ENCODE measurements around the gene CSNK2A2.

The CSNK2A2 gene

DNA sequence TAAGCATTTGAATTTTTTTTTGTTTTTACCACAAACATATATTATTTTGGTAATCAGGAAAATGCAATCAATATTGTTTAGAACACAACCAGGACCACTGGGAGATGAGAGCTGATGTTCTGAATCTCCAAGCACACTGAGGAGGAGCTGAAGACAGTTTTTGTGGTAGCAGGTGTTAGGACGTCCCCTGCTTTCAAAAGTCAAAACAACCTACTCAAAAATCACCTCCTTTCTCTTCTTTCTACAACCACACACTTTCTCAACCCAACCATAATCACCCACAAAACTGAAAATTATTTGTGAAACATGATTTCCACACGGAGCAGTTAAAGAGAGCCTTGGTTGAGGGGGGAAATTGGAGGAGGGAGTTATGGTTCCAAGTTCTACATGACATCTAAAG lies 42.1 kb downstream of the CSNK2A2 start:
- DNase-seq (ENCODE audit: low read depth, low spot score), result peak; percentile 21

DNA sequence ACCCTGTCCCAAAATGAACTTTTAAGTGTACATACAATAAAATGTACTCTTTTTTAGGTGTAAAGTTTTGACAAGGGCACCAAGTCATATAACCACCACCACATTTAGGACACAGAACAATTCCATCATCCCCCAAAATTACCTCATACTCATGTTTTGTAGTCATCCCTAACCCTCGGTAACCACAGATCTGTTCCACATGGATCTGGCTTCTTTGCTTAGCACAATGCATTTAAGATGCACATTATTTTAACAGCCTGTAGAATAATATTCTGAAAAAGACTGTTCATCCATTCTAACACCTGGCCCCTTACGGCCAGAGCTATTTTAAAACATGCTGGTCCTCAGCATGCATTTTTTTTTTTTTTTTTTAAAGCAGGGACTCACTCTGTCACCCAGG lies 43.6 kb downstream of the CSNK2A2 start:
- DNase-seq (ENCODE audit: low read depth, low spot score), result no peak
- H3K4me3 ChIP-seq (ENCODE audit: low read length), result no peak overlapping the region

More for the DNA sequence above, 42.1 kb downstream of the CSNK2A2 start:
- H3K4me3 ChIP-seq (ENCODE audit: low read length), result no peak overlapping the region

DNA sequence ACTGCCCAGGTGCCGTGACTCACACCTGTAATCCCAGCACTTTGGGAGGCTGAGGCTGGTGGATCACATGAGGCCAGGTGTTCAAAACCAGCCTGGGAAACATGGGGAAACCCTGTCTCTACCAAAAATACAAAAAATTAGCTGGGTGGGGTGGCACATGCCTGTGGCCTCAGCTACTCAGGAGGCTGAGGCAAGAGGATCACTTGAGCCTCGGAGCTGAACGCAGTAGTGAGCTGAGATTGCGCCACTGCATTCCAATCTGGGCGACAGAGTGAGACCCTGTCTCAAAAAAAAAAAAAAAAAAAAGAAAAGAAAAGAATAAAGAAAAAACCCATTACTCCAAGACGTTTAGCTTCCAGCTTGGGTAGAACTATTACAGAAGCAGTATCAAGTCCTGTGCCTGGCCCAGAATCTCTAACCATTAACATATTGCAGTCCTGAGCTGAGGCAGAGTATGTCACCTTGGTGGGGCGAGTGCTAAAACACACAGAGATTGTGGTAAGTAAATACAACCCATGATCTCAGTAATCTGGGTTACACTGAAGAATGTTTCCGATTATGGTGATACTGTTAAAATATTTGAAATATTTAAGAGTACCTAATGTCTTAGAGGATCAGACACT lies 45.5 kb downstream of the CSNK2A2 start:
- DNase-seq (ENCODE audit: low read depth, low spot score), result no peak
- no peak overlapping the region for H3K4me3 ChIP-seq (ENCODE audit: low read length)

DNA sequence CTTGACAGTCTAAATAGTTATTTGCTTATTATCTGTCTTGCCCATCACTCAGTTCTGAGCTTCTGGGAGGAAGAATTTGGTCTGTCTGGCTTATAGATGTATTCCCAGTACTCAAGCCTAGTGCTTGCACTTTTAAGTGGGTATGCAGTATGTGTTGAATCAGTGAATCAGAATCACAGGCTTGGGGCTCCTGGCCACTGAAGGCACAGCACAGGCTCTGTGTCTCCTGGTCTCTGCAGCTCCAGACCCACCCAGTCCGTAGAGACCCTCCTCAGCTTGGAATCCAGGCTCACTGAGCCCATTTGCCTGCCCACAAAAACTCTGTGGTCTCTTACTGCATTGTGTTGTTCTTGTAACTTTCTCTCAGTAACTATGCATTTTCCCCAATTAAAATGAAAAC lies 49.4 kb downstream of the CSNK2A2 start:
- DNase-seq (ENCODE audit: low read depth, low spot score), result no peak
- no peak overlapping the region for H3K4me3 ChIP-seq (ENCODE audit: low read length)

DNA sequence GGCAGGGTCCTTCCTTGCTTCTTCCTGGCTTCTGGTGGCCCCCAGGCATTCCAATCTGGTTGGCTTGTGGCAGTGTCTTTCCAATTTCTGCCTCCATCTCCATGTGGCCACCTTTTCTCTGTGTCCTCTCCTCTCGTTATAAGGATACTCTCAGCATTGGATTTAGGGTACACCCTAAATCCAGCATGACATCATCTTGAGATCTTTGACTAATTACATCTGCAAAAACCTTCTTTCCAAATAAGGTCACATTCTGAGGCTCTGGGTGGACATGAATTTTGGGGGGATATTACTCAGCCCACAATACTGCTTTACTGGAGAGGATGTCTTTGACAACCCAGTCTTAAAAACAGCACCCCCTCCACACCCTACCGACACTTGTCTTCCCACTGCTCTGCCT lies 49.8 kb downstream of the CSNK2A2 start:
- DNase-seq (ENCODE audit: low read depth, low spot score), result no peak
- no peak overlapping the region for H3K4me3 ChIP-seq (ENCODE audit: low read length)

GRCh38 chr16:58138852-58139251 lies 59.1 kb downstream of the CSNK2A2 start:
- H3K4me3 ChIP-seq (ENCODE audit: low read length), result no peak overlapping the region
- no peak for DNase-seq (ENCODE audit: low read depth, low spot score)

- no peak overlapping the region for H3K4me3 ChIP-seq (ENCODE audit: low read length)
- no peak for DNase-seq (ENCODE audit: low read depth, low spot score)
Observed at GRCh38 chr16:58137581-58137980, 60.3 kb downstream of the CSNK2A2 start.

GRCh38 chr16:58129097-58129936 lies 68.6 kb downstream of the CSNK2A2 start, which contains the start of gene CFAP20:
CFAP20 (minus strand) TSS chr16:58129381; CDS start chr16:58129115, 266 bp downstream.
- peak within 1 kb of the TSS; percentile 89 for H3K4me3 ChIP-seq (ENCODE audit: low read length)
- DNase-seq (ENCODE audit: low read depth, low spot score), result peak; percentile 100

DNA sequence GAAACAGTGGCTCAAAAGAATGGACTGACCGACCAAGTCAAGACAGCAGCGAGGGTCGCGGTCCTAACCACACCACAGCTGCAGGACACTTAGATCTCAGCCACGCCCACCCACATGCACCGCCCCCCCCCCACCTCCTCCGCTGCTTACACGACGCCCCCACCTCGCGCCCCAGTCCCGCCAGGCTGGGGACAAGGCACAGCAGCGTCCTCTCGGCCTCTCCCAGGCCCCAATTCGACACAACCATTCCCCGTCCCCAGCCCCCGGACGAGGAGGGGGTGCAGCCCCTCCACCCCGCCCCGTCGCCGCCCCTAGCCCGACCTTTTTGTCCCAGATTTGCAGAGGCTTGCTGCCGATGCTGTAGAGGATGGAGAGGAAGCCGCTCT lies 69.2 kb downstream of the CSNK2A2 start:
- DNase-seq (ENCODE audit: low read depth, low spot score), result no peak
- H3K4me3 ChIP-seq (ENCODE audit: low read length), result peak overlapping the region; percentile 89

- no peak for DNase-seq (ENCODE audit: low read depth, low spot score)
- peak overlapping the region; percentile 89 for H3K4me3 ChIP-seq (ENCODE audit: low read length)
Observed at GRCh38 chr16:58128181-58128631, 69.7 kb downstream of the CSNK2A2 start.

DNA sequence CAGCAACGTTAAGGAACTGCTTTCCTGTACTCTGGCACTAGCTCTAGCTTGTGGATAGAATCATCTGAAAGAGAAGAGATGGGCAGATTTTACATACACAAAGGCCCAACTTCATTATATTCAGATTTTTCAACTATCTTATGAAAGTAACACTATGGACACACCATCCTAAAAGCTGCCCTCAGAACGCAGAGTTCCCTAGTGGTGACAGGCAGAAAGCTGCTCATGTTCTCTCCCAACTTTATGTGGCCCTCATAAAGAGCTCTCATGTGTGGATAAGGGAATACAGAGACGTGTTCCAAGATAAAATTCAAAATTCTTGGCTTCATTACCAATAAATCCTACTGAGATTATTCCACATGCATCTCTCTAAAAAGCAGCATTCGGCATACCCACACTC lies 70.3 kb downstream of the CSNK2A2 start:
- no peak for DNase-seq (ENCODE audit: low read depth, low spot score)
- peak overlapping the region; percentile 89 for H3K4me3 ChIP-seq (ENCODE audit: low read length)

GRCh38 chr16:58127033-58127556 lies 70.8 kb downstream of the CSNK2A2 start:
- peak; percentile 58 for DNase-seq (ENCODE audit: low read depth, low spot score)
- H3K4me3 ChIP-seq (ENCODE audit: low read length), result no peak overlapping the region; the same call in 1 of the 2 replicates

- no peak for DNase-seq (ENCODE audit: low read depth, low spot score)
- H3K4me3 ChIP-seq (ENCODE audit: low read length), result no peak overlapping the region
Observed at GRCh38 chr16:58126451-58126961, 71.4 kb downstream of the CSNK2A2 start.

DNA sequence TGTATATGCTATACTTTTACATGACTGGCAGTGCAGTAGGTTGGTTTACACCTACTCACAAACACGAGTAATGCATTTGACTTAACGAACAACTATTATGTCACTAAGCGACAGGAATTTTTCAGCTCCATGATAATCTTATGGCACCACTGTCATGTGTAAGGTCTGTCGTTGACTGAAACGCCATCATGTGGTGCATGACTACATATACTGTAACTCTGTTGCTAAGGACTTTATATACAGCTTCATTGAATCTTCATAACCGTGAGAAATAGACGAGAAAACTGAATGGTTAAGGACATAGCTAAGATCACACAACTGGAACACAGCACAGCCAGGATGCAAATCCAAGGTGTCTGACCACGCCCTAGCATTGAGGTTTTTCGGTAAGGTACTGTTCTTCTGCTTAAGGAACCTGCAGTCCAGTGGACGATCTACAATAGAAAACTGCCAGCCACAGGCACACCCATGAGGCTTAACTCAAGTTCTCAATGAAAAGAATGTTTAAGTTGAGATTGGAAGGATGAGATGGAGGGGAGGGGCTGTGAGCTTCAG lies 72.0 kb downstream of the CSNK2A2 start:
- DNase-seq (ENCODE audit: low read depth, low spot score), result no peak
- no peak overlapping the region for H3K4me3 ChIP-seq (ENCODE audit: low read length)

- H3K4me3 ChIP-seq (ENCODE audit: low read length), result no peak overlapping the region
- no peak for DNase-seq (ENCODE audit: low read depth, low spot score)
Observed at GRCh38 chr16:58125041-58125440, 72.9 kb downstream of the CSNK2A2 start.

DNA sequence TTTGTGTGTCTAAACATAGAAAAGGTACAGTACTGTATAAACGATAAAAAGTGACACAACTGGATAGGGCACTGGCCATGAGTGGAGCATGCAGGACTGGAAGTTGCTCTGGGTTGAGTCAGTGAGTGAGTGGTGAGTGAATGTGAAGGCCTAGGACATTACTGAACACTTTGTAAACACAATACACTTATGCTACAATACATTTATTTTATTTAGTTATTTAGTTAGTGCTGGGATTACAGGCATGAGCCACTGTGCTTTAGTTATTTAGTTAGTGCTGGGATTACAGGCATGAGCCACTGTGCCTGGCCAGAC lies 73.3 kb downstream of the CSNK2A2 start:
- DNase-seq (ENCODE audit: low read depth, low spot score), result no peak
- H3K4me3 ChIP-seq (ENCODE audit: low read length), result no peak overlapping the region

DNA sequence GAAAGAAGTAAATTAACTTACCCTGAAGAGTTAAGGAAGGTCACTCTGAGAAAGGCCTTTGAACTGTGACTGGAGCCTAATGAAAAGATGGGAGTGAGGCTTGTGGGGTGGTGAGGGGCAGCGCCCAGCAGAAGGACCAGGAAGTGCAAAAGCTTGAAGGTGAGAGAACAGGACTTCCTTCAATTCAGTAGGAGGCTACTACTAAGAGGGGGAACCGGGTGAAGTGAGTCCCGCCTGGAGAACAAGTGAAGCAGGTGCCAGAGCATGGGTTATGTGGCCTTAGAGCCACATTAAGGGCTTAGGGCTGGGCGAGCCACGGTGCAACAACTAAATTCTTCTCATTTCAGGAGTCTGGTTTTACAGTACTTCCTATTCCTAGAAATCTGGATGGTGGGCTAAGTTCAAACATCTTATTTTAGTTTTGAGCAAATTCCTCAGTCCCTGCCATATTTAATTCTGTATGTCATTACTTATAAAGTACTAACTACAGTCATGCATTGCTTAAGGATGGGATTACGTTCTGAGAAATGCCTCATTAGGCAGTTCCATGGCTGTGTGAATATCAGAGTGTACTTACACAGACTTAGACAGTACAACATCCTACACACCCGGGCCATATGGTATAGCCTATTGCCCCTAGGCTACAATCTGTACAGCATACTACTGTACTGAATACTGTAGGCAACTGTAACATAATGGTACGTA lies 73.9 kb downstream of the CSNK2A2 start:
- no peak overlapping the region for H3K4me3 ChIP-seq (ENCODE audit: low read length)
- DNase-seq (ENCODE audit: low read depth, low spot score), result no peak

- H3K4me3 ChIP-seq (ENCODE audit: low read length), result no peak overlapping the region
- DNase-seq (ENCODE audit: low read depth, low spot score), result no peak
Observed at GRCh38 chr16:58121132-58121531, 76.8 kb downstream of the CSNK2A2 start.

DNA sequence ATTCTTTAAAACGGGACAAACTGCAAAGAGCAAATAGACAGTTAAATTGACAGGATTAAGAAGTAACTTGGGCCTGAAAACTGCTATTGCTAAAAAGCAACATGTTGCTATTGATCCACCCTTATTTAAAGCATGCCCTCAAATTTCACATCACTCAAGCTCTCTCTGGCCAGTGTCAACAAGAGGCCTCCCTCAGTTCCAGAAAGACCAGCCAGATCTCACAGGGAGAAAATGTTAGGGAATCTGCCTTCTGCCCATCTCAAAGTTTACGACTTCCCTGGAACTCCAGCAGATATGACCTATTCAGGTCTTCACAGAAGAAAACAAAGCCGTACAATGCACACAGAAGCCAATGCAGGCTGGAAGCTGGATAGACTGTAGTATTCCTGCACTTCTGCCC lies 77.7 kb downstream of the CSNK2A2 start:
- no peak overlapping the region for H3K4me3 ChIP-seq (ENCODE audit: low read length)
- no peak for DNase-seq (ENCODE audit: low read depth, low spot score)
